Measurements from ENCODE around the gene SEZ6. TPM values are rescaled to one million over a fixed set of nuclear protein-coding genes. Genes with fewer than 3 reads are reported as not detected.

The SEZ6 gene
- total and polyA plus RNA-seq, 2 donors (not counting 1 experiment from before 2014, with no cell fraction given): not detected

- peaks cover 41% of the 10 kb centered on the region for H3K27me3 ChIP-seq (ENCODE audit: control insufficient read depth, insufficient read depth, low read length)
- H2AFZ ChIP-seq (ENCODE audit: low read length): no peak overlapping the region
Observed at GRCh38 chr17:29014716-29015115, 8.9 kb upstream of the SEZ6 start.

GRCh38 chr17:29012535-29012934, 6.7 kb upstream of the SEZ6 start:
- peaks cover 27% of the 10 kb centered on the region for H3K27me3 ChIP-seq (ENCODE audit: control insufficient read depth, insufficient read depth, low read length)
- no peak for TF ChIP-seq CTCF (conservative IDR thresholded peaks at IDR 0.05 in 1 of 2, IDR thresholded peaks at IDR 0.05 in 1 of 2; ENCODE audit: low read depth in 1 of 2, low read length in 2 of 2)
- TF ChIP-seq EZH2 (IDR thresholded peaks at IDR 0.05; ENCODE audit: low read length, missing control alignments): no peak
- H3K27ac ChIP-seq (ENCODE audit: insufficient read depth, low read length): no peak overlapping the region
- no peaks in the 10 kb centered on the region for H3K36me3 ChIP-seq (ENCODE audit: control insufficient read depth, insufficient read depth, low read length)
- no peaks in the 10 kb centered on the region for H4K20me1 ChIP-seq (ENCODE audit: control insufficient read depth, extremely low read depth, insufficient read depth, low read length)
- H3K79me2 ChIP-seq (ENCODE audit: control insufficient read depth, insufficient read depth, low read length): no peaks in the 10 kb centered on the region
- H3K4me1 ChIP-seq (ENCODE audit: control insufficient read depth, extremely low read depth, insufficient read depth, low read length): no peaks in the 10 kb centered on the region
- H3K9ac ChIP-seq (ENCODE audit: insufficient read depth, low read length): no peak overlapping the region
- no peak overlapping the region for H3K4me3 ChIP-seq (replicated peaks in 1 of 4; ENCODE audit: control extremely low read depth in 1 of 4, insufficient read depth in 1 of 4, low read depth in 3 of 4, low read length in 4 of 4)
- DNase-seq (ENCODE audit: low read depth in 2 of 2): no peak
- no peaks in the 10 kb centered on the region for H3K9me3 ChIP-seq (ENCODE audit: control insufficient read depth, insufficient read depth, low read depth, low read length)
- H3K4me2 ChIP-seq (ENCODE audit: extremely low read depth, insufficient read depth, low read length): no peak overlapping the region
- H2AFZ ChIP-seq (ENCODE audit: low read length): no peak overlapping the region

More at GRCh38 chr17:29014716-29015115, 8.9 kb upstream of the SEZ6 start:
- no peaks in the 10 kb centered on the region for H3K9me3 ChIP-seq (ENCODE audit: control insufficient read depth, insufficient read depth, low read depth, low read length)
- H3K4me2 ChIP-seq (ENCODE audit: extremely low read depth, insufficient read depth, low read length): no peak overlapping the region
- no peaks in the 10 kb centered on the region for H3K79me2 ChIP-seq (ENCODE audit: control insufficient read depth, insufficient read depth, low read length)
- no peak for DNase-seq (ENCODE audit: low read depth in 2 of 2)
- H4K20me1 ChIP-seq (ENCODE audit: control insufficient read depth, extremely low read depth, insufficient read depth, low read length): no peaks in the 10 kb centered on the region
- H3K4me1 ChIP-seq (ENCODE audit: control insufficient read depth, extremely low read depth, insufficient read depth, low read length): no peaks in the 10 kb centered on the region
- H3K27ac ChIP-seq (ENCODE audit: insufficient read depth, low read length): no peak overlapping the region
- no peak overlapping the region for H3K9ac ChIP-seq (ENCODE audit: insufficient read depth, low read length)
- TF ChIP-seq CTCF (conservative IDR thresholded peaks at IDR 0.05 in 1 of 2, IDR thresholded peaks at IDR 0.05 in 1 of 2; ENCODE audit: low read depth in 1 of 2, low read length in 2 of 2) (no peak), EZH2 (IDR thresholded peaks at IDR 0.05; ENCODE audit: low read length, missing control alignments) (no peak)
- no peaks in the 10 kb centered on the region for H3K36me3 ChIP-seq (ENCODE audit: control insufficient read depth, insufficient read depth, low read length)
- H3K4me3 ChIP-seq (replicated peaks in 1 of 4; ENCODE audit: control extremely low read depth in 1 of 4, insufficient read depth in 1 of 4, low read depth in 3 of 4, low read length in 4 of 4): no peak overlapping the region

- DNase-seq (ENCODE audit: low read depth in 2 of 2): no peak
Observed at GRCh38 chr17:29010586-29010985, 4.8 kb upstream of the SEZ6 start.

More at GRCh38 chr17:29010586-29010985, 4.8 kb upstream of the SEZ6 start:
- H3K9ac ChIP-seq (ENCODE audit: insufficient read depth, low read length): no peak overlapping the region
- H3K79me2 ChIP-seq (ENCODE audit: control insufficient read depth, insufficient read depth, low read length): no peaks in the 10 kb centered on the region
- H3K4me1 ChIP-seq (ENCODE audit: control insufficient read depth, extremely low read depth, insufficient read depth, low read length): no peaks in the 10 kb centered on the region
- H3K27me3 ChIP-seq (ENCODE audit: control insufficient read depth, insufficient read depth, low read length): peaks cover 31% of the 10 kb centered on the region
- no peaks in the 10 kb centered on the region for H3K9me3 ChIP-seq (ENCODE audit: control insufficient read depth, insufficient read depth, low read depth, low read length)
- no peak overlapping the region for H2AFZ ChIP-seq (ENCODE audit: low read length)
- no peak overlapping the region for H3K4me3 ChIP-seq (replicated peaks in 1 of 4; ENCODE audit: control extremely low read depth in 1 of 4, insufficient read depth in 1 of 4, low read depth in 3 of 4, low read length in 4 of 4)
- H3K27ac ChIP-seq (ENCODE audit: insufficient read depth, low read length): no peak overlapping the region
- TF ChIP-seq CTCF (conservative IDR thresholded peaks at IDR 0.05 in 1 of 2, IDR thresholded peaks at IDR 0.05 in 1 of 2; ENCODE audit: low read depth in 1 of 2, low read length in 2 of 2): no peak
- no peak for TF ChIP-seq EZH2 (IDR thresholded peaks at IDR 0.05; ENCODE audit: low read length, missing control alignments)
- no peaks in the 10 kb centered on the region for H3K36me3 ChIP-seq (ENCODE audit: control insufficient read depth, insufficient read depth, low read length)
- no peak overlapping the region for H3K4me2 ChIP-seq (ENCODE audit: extremely low read depth, insufficient read depth, low read length)
- no peaks in the 10 kb centered on the region for H4K20me1 ChIP-seq (ENCODE audit: control insufficient read depth, extremely low read depth, insufficient read depth, low read length)
